Omental fat pad (tissue), 4 donors: ENCODE results near the gene AFAP1. TPM values are rescaled to one million over a fixed set of nuclear protein-coding genes. Genes with fewer than 3 reads are reported as not detected.

ENCODE experiments used
- ATAC-seq: fragments of 150-250 bp; one replicate; pipeline ENCODE4 v1.9.1; 2016; ENCODE audit warnings: mild to moderate bottlenecking, moderate library complexity; ENCODE audit not compliant: low FRiP score
- DNase-seq: peaks from one replicate; pipeline ENCODE4 v3.0.0-alpha.2; 2019; ENCODE audit warnings: low spot score
- total RNA-seq, 4 donors: library from RNA; depleted of rRNA; stranded (reverse); fragments of >200 nt; gene quantifications; one replicate each; pipeline ENCODE4 v1.1.0, GENCODE V29; 2016
- TF ChIP-seq, protein P1 (sequence below), 3 donors: fragments of 450-650 bp; IDR thresholded peaks; one replicate each; pipeline ENCODE4 v1.5.1; 2016 to 2017; ENCODE audit warnings: antibody characterized with exemption in 3 of 3, mild to moderate bottlenecking in 3 of 3, moderate library complexity in 2 of 3

Gene AFAP1
- total RNA-seq, 4 donors from 2014 or later: 24.6 to 35.5 (median 26.9) TPM

DNA sequence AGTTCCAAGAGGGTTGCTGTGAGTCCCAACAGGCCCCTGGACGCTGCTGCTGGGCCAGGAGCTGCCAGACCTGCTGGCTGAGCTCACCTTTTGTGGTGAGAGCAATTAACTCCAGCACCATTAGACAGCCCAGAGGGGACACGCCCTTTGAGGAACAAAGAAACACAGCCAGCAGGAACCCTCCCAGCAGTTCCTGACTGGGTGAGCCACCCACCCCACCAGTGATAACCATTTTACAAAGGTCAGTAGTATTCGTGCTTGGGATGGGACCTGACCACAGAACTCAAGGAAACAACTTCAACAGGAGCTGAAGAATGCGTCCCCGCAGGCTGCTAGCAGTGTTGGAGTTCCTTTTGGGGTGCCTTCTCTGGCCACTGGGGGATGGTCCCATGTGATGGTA lies 38.8 kb upstream of the AFAP1 start:
- TF ChIP-seq, protein P1, sequence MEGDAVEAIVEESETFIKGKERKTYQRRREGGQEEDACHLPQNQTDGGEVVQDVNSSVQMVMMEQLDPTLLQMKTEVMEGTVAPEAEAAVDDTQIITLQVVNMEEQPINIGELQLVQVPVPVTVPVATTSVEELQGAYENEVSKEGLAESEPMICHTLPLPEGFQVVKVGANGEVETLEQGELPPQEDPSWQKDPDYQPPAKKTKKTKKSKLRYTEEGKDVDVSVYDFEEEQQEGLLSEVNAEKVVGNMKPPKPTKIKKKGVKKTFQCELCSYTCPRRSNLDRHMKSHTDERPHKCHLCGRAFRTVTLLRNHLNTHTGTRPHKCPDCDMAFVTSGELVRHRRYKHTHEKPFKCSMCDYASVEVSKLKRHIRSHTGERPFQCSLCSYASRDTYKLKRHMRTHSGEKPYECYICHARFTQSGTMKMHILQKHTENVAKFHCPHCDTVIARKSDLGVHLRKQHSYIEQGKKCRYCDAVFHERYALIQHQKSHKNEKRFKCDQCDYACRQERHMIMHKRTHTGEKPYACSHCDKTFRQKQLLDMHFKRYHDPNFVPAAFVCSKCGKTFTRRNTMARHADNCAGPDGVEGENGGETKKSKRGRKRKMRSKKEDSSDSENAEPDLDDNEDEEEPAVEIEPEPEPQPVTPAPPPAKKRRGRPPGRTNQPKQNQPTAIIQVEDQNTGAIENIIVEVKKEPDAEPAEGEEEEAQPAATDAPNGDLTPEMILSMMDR (IDR thresholded peaks at IDR 0.05): no peak
- DNase-seq (no peak), ATAC-seq (peak; percentile 25)

DNA sequence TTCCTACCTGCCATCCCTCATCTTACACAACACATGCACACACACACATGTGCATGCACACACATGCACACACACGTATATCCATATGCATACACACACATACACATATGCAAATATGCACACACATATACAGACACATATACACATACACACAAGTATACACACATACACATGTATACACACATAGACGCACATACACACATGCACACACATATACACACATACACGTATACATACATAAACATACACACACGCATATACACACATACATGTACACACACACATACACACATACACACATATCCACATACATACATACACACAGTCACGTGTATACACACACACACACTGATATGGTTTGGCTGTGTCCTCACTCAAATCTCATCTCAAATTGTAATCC lies 37.0 kb upstream of the AFAP1 start:
- DNase-seq (no peak), ATAC-seq (no peak)
- TF ChIP-seq, protein P1 (IDR thresholded peaks at IDR 0.05): no peak

GRCh38 chr4:7976025-7976424 lies 36.4 kb upstream of the AFAP1 start:
- no peak for ATAC-seq
- no peak for DNase-seq
- TF ChIP-seq, protein P1 (IDR thresholded peaks at IDR 0.05): no peak

- TF ChIP-seq, protein P1 (IDR thresholded peaks at IDR 0.05): no peak
- DNase-seq: no peak
- no peak for ATAC-seq
These were observed 34.8 kb upstream of the AFAP1 start for GRCh38 chr4:7974425-7974824.

DNA sequence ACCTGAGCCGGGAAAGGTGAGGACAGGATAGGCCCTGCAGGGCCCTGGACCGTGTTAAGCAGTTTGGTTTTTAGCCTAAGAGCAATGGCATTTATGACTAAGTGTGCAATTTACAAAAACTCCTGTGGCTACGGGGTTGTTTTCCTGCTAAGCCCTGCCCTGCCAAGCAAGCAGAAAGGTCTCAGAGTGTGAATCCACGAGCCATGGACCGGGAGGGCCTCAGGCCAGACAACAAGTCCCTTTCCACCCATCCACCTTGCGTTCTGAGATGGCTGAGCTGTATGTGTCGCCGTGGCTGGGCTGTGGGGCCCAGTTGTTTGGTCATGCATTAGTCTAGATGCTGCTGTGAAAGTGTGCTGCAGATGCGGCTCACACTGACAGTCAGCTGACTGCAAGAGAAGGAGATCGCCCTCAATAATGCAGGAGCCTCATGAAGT lies 33.9 kb upstream of the AFAP1 start:
- TF ChIP-seq, protein P1 (IDR thresholded peaks at IDR 0.05): no peak
- DNase-seq (no peak), ATAC-seq (no peak)

- DNase-seq (no peak), ATAC-seq (no peak)
- TF ChIP-seq, protein P1 (IDR thresholded peaks at IDR 0.05): no peak
These were observed 32.3 kb upstream of the AFAP1 start for GRCh38 chr4:7971881-7972500.

DNA sequence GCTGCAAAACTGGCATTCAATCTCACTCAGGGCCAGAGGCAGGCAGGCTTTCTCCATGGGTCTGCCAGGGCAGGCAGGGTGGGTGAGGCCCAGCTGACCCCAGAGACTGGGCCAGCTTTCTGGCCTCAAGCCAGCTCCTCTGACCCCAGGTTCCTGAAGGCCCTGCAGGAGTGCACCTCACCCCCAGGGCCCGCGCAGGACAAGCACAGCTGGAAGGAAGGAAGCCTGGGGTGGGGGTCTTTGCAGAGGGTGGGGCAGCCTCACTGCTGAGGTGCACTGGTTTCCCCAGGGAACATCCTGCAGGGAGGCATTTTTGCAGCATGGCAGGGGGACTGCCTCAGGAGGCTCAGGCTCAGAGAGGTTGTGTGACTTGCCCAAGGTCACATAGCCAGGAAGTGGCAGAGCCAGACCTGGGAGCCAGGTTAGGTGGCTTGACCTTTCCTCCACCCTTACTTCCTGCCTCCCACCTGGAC lies 31.5 kb upstream of the AFAP1 start:
- DNase-seq: no peak
- no peak for ATAC-seq
- TF ChIP-seq, protein P1 (IDR thresholded peaks at IDR 0.05): no peak
